Activated naive CD4-positive, alpha-beta T cell treated with anti-CD3 and anti-CD28 coated beads, Interleukin-2, amount 10 ng/mL, durations not matched to agents 7 days and 5 days (primary cell): ENCODE measurements around the gene TYSND1.
A peak's percentile ranks its signal among the peaks of the same experiment; 100 is the strongest.
"Not testable (repeated sequence)": the region's sequence is repeated elsewhere in the genome, so short reads cannot be mapped to it uniquely, and the experiment has no call there.

ENCODE experiments used
- CTCF ChIA-PET: fragments of 350-600 bp; sonication (Branson Sonifier 250); formaldehyde crosslinking; loops from one replicate; lab custom pipeline; 2021; ENCODE audit warnings: antibody characterized with exemption; lab: Charles Lee
- DNase-seq: peaks from one replicate; pipeline ENCODE4 v3.0.0-alpha.2; 2020
- H3K27ac Mint-ChIP-seq: one replicate; pipeline ENCODE4 v1.8.0; 2021; ENCODE audit warnings: mild to moderate bottlenecking, moderate library complexity, mixed read lengths
- H3K27me3 Mint-ChIP-seq: one replicate; pipeline ENCODE4 v1.8.0; 2021; ENCODE audit warnings: mild to moderate bottlenecking, mixed read lengths
- H3K36me3 Mint-ChIP-seq: one replicate; pipeline ENCODE4 v1.8.0; 2021; ENCODE audit warnings: mixed read lengths
- H3K4me1 Mint-ChIP-seq: one replicate; pipeline ENCODE4 v1.8.0; 2021; ENCODE audit warnings: mixed read lengths
- H3K4me3 Mint-ChIP-seq: one replicate; pipeline ENCODE4 v1.8.0; 2021; ENCODE audit warnings: mild to moderate bottlenecking, moderate library complexity, mixed read lengths
- H3K9me3 Mint-ChIP-seq: one replicate; pipeline ENCODE4 v1.8.0; 2021; ENCODE audit warnings: mixed read lengths

Gene TYSND1

DNA sequence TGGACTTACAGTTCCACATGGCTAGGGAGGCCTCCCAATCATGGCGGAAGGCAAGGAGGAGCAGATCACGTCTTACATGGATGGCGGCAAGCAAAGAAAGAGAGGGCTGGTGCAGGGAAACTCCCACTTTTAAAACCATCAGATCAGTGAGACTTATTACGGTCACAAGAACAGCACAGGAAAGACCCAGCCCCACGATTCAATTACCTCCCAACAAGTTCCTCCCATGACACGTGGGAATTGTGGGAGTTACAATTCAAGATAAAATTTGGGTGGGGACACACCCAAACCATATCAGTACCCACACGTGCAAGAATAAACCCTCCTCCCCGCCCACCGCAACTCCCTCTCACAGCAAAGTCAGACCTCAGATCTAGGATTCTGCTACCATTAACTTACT lies 9.4 kb downstream of the TYSND1 start:
- Mint-ChIP-seq H3K27ac (no peak overlapping the region), H3K4me3 (no peak overlapping the region), H3K36me3 (peaks cover 11% of the 10 kb centered on the region), H3K27me3 (peaks cover 19% of the 10 kb centered on the region), H3K9me3 (no peaks in the 10 kb centered on the region), H3K4me1 (peaks cover 15% of the 10 kb centered on the region)
- no peak for DNase-seq
- CTCF ChIA-PET: interaction anchor here (2.1 to 2.3 kb wide), 2 partner anchors 9 to 21 kb away, joined by 15 to 17 read pairs; partner anchors contain the start of gene TYSND1

DNA sequence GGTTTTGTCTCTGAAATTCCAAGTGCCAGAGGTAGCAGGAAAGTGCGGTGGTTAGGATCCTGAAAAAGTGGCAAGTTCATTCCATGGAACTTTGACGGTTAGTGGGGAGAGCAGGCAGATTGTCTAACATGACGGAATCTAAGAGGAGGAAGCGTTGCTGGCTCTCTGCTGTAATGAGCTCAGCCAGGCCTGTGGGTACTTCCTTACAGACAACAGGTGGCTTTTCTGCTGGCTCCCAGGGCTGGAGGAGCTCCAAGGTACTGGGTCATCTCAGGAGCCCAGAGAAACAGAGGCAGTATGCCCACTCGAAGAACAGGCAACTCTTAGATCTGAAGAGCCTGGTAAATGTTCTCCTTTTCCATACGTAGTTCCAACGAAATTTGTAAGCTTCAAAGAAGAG lies 10.8 kb downstream of the TYSND1 start:
- DNase-seq: no peak
- Mint-ChIP-seq H3K4me3 (no peak overlapping the region), H3K4me1 (peaks cover 20% of the 10 kb centered on the region), H3K9me3 (no peaks in the 10 kb centered on the region), H3K27me3 (peaks cover 28% of the 10 kb centered on the region), H3K27ac (no peak overlapping the region), H3K36me3 (peaks cover 11% of the 10 kb centered on the region)
- CTCF ChIA-PET: interaction anchor here (2.1 to 2.3 kb wide), 2 partner anchors 11 to 19 kb away, joined by 15 to 17 read pairs; partner anchors contain the start of gene TYSND1

DNA sequence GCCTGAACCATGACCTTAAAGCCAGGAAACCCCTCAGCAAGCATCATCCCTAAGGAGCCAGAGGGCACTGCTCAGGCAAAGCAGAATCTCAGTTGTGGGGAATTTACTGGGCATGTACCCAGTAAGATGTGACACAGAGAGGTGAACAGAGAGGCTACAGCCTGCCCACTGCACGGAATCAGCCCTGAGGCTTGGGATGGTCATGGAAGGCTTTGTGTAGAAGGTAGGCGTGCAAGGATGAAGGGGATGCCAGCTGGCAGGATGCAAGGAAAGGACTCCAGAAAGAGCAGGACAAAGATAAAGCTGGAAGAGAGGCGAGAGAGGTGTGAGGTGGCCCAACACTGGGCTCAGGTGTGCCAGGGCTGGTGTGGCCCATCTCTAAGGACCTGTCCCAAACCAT lies 11.5 kb downstream of the TYSND1 start:
- H3K27ac Mint-ChIP-seq: no peak overlapping the region
- DNase-seq: no peak
- H3K9me3 Mint-ChIP-seq: no peaks in the 10 kb centered on the region
- peaks cover 20% of the 10 kb centered on the region for H3K4me1 Mint-ChIP-seq
- H3K4me3 Mint-ChIP-seq: no peak overlapping the region
- peaks cover 11% of the 10 kb centered on the region for H3K36me3 Mint-ChIP-seq
- CTCF ChIA-PET: interaction anchor here (2.1 to 2.3 kb wide), 2 partner anchors 11 to 19 kb away, joined by 15 to 17 read pairs; partner anchors contain the start of gene TYSND1
- peaks cover 28% of the 10 kb centered on the region for H3K27me3 Mint-ChIP-seq

DNA sequence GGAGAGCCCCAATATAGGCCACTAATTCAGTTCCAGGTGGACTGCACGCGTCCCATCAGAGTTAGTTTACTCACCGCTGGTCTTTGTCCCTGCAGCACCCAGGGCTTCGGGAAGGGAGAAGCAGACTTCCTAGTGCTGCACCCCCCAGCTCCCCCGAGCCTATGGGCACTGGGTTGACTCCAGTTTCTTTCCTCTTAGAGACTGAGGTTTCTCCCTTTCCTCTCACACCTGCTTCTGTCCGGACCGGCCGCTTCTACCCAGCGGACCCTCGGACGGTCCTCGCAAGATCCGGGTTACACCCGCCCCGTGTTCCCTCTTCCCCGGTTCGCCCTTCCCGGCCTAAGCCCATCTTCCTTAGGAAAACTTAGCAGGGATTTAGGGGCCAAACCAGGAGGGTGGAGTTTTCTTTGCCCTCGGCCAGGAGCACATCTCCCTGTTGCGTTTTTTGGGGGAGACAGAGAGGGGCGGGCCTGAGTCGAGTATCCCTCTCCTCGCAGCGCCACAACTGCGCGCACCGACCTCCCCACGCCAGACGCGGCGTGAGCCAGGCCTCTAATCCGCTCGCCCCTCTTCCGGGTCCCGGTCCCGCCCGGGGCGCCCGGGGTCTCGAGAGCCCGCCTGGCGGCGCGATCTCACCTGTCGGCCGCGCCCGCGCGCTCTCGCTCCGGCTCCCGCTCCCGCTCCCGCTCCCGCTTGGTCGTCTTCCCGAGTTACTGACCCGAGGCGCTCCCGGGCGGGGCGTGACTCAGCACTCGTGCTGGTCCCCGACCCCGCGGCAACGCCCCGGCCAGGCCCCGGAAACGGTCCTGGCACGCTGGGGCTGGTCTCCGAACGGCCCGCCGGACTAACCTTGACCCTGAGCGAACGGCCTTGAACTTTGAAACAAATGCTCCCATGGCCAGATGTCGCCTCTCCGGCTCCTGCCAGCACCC lies 14.1 kb downstream of the TYSND1 start, which contains the start of gene AIFM2:
Gene AIFM2 (minus strand): TSS at position 728 of the 932 bp plus-strand sequence. CDS start 8,741 bp downstream, outside the sequence.
- Mint-ChIP-seq H3K4me3 (peak within 1 kb of the TSS; percentile 79), H3K36me3 (peaks cover 5% of the 10 kb centered on the region), H3K4me1 (peaks cover 17% of the 10 kb centered on the region), H3K27me3 (peaks cover 28% of the 10 kb centered on the region), H3K9me3 (no peaks in the 10 kb centered on the region), H3K27ac (peak within 1 kb of the TSS; percentile 62)
- CTCF ChIA-PET: interaction anchor here (1.0 kb wide), 1 partner anchor 17 kb away, joined by 3 read pairs; no protein-coding TSS in a partner anchor
- DNase-seq: peak; percentile 58

- Mint-ChIP-seq H3K36me3 (peaks cover 2% of the 10 kb centered on the region), H3K27me3 (peaks cover 28% of the 10 kb centered on the region), H3K4me3 (peak overlapping the region; percentile 79), H3K9me3 (no peaks in the 10 kb centered on the region), H3K4me1 (peaks cover 15% of the 10 kb centered on the region), H3K27ac (no peak overlapping the region)
- peak; percentile 10 for DNase-seq
- CTCF ChIA-PET: interaction anchor here (1.0 kb wide), 1 partner anchor 16 kb away, joined by 3 read pairs; no protein-coding TSS in a partner anchor
Measured at GRCh38 chr10:70131560-70131937, 15.0 kb downstream of the TYSND1 start.

- Mint-ChIP-seq H3K4me3 (no peak overlapping the region), H3K27me3 (peaks cover 28% of the 10 kb centered on the region), H3K36me3 (peaks cover 2% of the 10 kb centered on the region), H3K4me1 (peaks cover 15% of the 10 kb centered on the region), H3K27ac (no peak overlapping the region), H3K9me3 (no peaks in the 10 kb centered on the region)
- CTCF ChIA-PET: interaction anchor here (1.0 to 1.5 kb wide), 2 partner anchors 11 to 16 kb away, joined by 3 read pairs; no protein-coding TSS in a partner anchor
- DNase-seq: no peak
Measured at GRCh38 chr10:70130878-70131559, 15.5 kb downstream of the TYSND1 start.

DNA sequence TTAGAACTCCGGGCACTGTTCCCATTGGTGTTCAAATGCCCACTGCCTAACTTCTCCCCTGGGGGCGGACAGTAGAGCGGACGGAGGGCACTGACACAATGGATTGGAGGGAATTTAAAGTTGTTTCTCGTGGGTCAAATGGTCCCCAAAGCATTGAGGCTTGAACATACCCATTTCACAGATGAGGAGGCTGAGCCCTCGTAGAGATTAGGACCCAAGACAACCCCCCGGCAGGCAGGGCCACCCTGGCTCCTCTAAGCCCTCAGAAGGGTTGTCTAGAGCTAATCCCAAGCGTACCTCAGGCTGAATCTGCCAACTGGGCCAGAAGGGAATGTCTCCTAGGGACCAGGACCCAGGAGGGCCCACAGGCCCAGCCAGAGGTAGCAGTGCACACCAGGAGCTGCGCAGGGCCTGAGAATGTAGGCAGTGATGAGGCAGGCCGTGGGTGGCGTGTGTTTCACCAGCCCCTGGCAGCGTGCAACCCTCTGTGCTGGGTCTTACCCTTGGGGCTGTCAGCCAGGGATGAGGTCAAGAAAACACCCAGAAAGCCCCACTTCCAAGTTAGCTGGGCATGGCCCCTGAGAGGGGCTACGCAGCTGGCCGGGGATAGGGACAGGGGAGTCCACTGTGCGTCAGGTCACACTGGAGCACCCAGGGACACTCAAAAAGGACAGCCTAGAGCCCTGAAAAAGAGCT lies 19.7 kb downstream of the TYSND1 start:
- no peak for DNase-seq
- H3K9me3 Mint-ChIP-seq: no peaks in the 10 kb centered on the region
- peaks cover 2% of the 10 kb centered on the region for H3K4me1 Mint-ChIP-seq
- no peak overlapping the region for H3K4me3 Mint-ChIP-seq
- no peaks in the 10 kb centered on the region for H3K36me3 Mint-ChIP-seq
- no peak overlapping the region for H3K27ac Mint-ChIP-seq
- peaks cover 7% of the 10 kb centered on the region for H3K27me3 Mint-ChIP-seq
- CTCF ChIA-PET: interaction anchor here (0.5 to 1.7 kb wide), 3 partner anchors 11 to 402 kb away, joined by 3 to 7 read pairs (median 4); partner anchors contain the start of gene TYSND1

DNA sequence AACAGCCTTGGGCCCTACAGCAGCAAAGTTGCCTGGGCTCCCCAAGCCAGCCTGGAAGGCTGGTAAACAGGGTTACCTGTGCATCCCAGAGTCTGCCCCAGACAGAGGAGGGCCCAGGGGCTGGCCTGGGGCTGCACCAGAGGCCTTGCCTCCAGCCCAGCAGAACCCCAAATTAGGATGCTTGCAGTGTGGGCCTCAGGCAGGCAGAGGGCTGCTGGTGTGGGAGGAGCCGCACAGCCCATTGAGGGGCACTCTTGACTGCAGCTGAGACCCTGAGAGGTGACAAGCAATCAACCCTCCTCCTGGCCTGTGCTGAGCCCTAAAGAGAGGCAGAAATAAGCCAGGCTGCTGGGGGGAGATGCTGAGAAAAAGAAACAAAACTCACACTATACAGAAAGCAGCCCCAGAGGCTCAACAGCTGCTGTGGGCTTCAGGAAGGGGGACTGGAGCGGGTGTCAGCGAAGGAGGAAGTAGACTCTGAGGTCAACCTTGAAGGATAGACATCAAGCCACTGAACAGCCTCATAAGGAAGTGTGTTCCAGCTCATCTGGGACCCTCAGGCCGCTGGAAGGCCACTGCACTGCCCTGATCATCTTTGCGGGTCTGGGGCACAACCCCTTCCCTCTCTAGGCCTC lies 20.5 kb downstream of the TYSND1 start:
- no peaks in the 10 kb centered on the region for H3K4me1 Mint-ChIP-seq
- H3K36me3 Mint-ChIP-seq: no peaks in the 10 kb centered on the region
- no peaks in the 10 kb centered on the region for H3K27me3 Mint-ChIP-seq
- H3K9me3 Mint-ChIP-seq: no peaks in the 10 kb centered on the region
- CTCF ChIA-PET: interaction anchor here (1.7 kb wide), 1 partner anchor 10 kb away, joined by 7 read pairs; no protein-coding TSS in a partner anchor
- H3K27ac Mint-ChIP-seq: no peak overlapping the region
- no peak overlapping the region for H3K4me3 Mint-ChIP-seq
- DNase-seq: no peak

DNA sequence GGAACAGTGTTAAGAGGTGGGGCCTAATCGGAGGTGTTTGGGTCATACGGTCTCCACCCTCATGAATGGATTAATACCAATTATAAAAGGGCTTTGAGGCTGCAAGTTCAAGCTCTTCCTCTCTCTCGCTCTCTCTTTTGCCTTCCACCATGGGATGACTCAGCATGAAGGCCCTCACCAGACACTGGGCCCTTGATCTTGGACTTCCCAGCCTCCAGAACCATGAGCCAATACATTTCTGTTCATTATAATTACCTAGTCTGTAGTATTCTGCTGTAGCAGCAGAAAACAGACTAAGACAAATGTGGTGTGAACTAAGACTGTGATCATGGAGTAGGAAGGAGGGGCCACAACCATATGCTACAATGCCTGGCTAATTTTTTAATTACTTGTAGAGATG lies 21.6 kb downstream of the TYSND1 start:
- no peak overlapping the region for H3K4me3 Mint-ChIP-seq
- CTCF ChIA-PET: interaction anchor here (1.7 kb wide), 1 partner anchor 9 kb away, joined by 9 read pairs; no protein-coding TSS in a partner anchor
- H3K27ac Mint-ChIP-seq: no peak overlapping the region
- H3K36me3 Mint-ChIP-seq: no peaks in the 10 kb centered on the region
- H3K9me3 Mint-ChIP-seq: no peaks in the 10 kb centered on the region
- DNase-seq: no peak
- H3K27me3 Mint-ChIP-seq: peaks cover 3% of the 10 kb centered on the region
- H3K4me1 Mint-ChIP-seq: no peaks in the 10 kb centered on the region

DNA sequence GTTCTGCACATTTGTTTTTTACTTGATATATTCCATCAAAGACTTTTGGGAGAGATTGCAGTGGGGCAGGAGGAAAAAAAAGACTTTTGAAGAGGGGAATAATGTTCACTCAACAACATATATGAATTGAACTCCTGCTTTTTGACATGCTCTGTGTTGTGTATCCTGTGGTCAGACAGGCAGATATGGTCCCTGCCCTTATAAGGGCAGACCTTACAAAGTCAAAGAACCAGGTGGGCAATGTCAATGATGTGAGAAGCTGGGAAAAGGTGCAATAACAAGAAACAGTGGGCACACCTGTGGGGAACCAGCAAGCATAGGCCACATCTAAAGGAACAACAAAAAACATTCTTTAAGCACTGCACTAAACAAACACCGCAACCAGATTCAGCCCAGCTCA lies 22.1 kb downstream of the TYSND1 start:
- Mint-ChIP-seq H3K27me3 (peaks cover 3% of the 10 kb centered on the region), H3K4me1 (no peaks in the 10 kb centered on the region), H3K4me3 (no peak overlapping the region), H3K27ac (no peak overlapping the region), H3K9me3 (no peaks in the 10 kb centered on the region), H3K36me3 (no peaks in the 10 kb centered on the region)
- CTCF ChIA-PET: interaction anchor here (1.7 kb wide), 1 partner anchor 9 kb away, joined by 9 read pairs; no protein-coding TSS in a partner anchor
- no peak for DNase-seq

DNA sequence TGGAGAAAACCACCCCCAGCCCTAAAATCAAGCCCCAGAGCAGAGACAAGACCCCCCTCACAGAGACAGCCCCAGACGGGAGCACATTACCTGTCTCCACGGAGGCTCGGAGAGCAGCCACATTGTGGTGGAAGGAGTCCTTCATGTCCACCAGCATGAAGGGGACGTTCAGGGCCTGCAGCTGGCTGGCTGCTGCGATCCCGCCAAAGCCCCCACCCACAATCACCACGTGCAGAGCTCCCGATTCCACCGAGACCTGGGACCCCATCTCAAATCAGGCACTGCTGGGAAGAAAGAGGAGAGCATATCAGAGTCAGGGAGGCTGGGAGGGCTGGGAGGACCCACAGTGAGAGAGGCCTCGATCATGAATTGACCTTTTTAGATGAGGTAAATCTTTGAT lies 22.7 kb downstream of the TYSND1 start:
- no peak overlapping the region for H3K4me3 Mint-ChIP-seq
- CTCF ChIA-PET: interaction anchor here (1.7 kb wide), 1 partner anchor 8 kb away, joined by 9 read pairs; no protein-coding TSS in a partner anchor
- no peak overlapping the region for H3K27ac Mint-ChIP-seq
- DNase-seq: no peak
- H3K4me1 Mint-ChIP-seq: no peaks in the 10 kb centered on the region
- no peaks in the 10 kb centered on the region for H3K36me3 Mint-ChIP-seq
- H3K27me3 Mint-ChIP-seq: peaks cover 3% of the 10 kb centered on the region
- H3K9me3 Mint-ChIP-seq: no peaks in the 10 kb centered on the region

DNA sequence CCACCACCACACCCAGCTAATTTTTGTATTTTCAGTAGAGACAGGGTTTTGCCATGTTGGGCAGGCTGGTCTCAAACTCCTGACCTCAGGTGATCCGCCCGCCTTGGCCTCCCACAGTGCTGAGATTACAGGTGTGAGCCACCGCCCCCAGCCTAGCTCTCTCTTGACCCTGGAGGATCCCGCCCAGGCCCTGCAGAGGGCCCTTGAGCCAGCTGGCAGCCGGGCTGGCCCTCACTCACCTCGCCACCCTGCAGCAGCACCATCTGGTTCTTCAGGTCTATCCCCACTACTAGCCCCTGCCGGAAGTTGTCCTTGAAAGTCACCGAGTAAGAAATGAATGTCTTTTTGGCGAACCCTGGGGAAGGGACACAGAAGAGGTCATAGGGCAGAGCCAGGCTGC lies 23.3 kb downstream of the TYSND1 start:
- CTCF ChIA-PET: interaction anchor here (0.9 kb wide), 1 partner anchor 23 kb away, joined by 3 read pairs; no protein-coding TSS in a partner anchor
- H3K27ac Mint-ChIP-seq, H3K4me1 Mint-ChIP-seq, H3K9me3 Mint-ChIP-seq, DNase-seq, H3K27me3 Mint-ChIP-seq, H3K4me3 Mint-ChIP-seq, H3K36me3 Mint-ChIP-seq: not testable (repeated sequence)

- Mint-ChIP-seq H3K27me3 (peaks cover 3% of the 10 kb centered on the region), H3K4me1 (no peaks in the 10 kb centered on the region), H3K4me3 (no peak overlapping the region), H3K27ac (no peak overlapping the region), H3K9me3 (no peaks in the 10 kb centered on the region), H3K36me3 (no peaks in the 10 kb centered on the region)
- CTCF ChIA-PET: interaction anchor here (0.9 kb wide), 2 partner anchors 23 to 242 kb away, joined by 3 read pairs; no protein-coding TSS in a partner anchor
- no peak for DNase-seq
Measured at GRCh38 chr10:70122742-70123141, 23.8 kb downstream of the TYSND1 start.
